DMS 273 (cell line): ENCODE measurements around the gene LRRN4.
"Not testable (repeated sequence)": the region's sequence is repeated elsewhere in the genome, so short reads cannot be mapped to it uniquely, and the experiment has no call there.

Source experiments
- DNase-seq: peaks from one replicate; lab custom pipeline; 2025; ENCODE audit not compliant: unreplicated experiment; lab: John Stamatoyannopoulos, UW

Gene LRRN4

GRCh38 chr20:6060213-6060612 is 6.4 kb upstream of the LRRN4 start:
- DNase-seq = no peak

- no peak for DNase-seq
Observed at GRCh38 chr20:6058684-6059295, 4.9 kb upstream of the LRRN4 start.

DNA sequence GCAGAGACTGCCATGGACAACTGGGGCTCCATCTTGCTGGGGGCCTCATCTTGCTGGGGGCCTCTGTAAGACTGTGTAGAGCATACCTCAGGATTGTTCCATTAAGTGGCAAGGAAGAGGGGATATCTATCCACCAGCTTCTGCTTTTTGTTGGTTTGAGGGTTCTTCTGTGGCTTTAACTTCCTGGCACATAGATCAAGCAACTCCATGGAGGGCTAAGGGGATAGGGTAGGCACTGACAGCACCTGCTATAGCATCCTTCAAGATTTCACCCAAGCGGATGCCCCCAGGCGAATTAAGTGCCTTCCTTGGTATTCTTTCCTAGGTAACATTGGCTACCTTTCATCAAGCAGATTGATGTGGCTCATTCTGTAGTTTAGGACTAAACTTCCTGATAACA is 3.8 kb upstream of the LRRN4 start:
- no peak for DNase-seq

DNA sequence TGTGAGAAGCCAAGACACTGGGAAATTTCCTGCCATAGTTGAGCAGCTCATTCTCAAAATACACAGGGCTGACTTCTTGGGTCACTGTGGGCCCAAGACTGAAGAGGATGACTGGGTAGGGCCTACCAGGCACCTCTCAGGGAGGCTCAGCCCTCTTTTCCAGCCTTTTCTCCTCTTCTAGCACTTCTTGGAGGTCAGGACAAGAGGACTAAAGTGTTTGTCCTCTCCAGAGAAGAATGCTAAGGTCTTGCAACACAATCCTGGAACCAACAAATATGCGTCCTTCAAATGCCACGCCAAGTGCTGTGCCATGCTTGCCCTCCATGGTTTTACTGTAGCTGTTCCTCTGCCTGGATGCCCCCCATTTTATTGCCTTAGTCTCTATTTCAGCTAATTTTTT is 3.3 kb upstream of the LRRN4 start:
- DNase-seq = no peak

GRCh38 chr20:6055981-6056569 is 2.2 kb upstream of the LRRN4 start:
- DNase-seq = no peak

DNA sequence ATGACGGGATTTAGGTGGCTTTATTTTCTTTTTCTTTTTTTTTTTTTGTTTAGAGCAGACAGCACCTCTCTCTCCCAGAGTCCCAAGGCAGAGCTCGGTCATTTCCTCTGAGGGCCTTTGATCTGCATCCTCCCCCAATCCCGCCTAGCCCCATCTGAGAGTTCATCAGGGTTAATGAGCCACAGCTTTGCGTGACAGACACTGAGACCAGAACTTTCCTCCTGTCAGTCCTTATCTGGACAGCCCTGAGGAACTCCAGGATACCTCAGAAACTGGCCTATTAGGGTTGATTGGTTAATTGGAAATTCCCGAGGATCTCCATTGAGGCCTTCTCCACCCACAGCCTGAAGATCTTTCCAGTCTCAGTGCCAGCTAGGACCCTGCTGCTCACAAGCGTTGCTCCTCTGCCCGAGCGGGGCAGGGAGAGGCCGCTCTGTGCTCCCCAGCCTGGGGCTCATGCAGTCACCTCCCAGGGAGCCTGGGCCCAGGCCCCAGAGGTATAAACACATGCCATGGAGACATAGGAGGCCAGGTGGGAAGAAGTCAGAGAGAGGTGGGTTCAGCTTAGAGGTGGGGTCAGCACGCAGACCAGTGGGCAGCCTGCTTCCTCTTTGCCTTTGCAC is 1.4 kb upstream of the LRRN4 start:
- no peak for DNase-seq

- DNase-seq = not testable (repeated sequence)
Observed at GRCh38 chr20:6054689-6055051, 810 bp upstream of the LRRN4 start.

DNA sequence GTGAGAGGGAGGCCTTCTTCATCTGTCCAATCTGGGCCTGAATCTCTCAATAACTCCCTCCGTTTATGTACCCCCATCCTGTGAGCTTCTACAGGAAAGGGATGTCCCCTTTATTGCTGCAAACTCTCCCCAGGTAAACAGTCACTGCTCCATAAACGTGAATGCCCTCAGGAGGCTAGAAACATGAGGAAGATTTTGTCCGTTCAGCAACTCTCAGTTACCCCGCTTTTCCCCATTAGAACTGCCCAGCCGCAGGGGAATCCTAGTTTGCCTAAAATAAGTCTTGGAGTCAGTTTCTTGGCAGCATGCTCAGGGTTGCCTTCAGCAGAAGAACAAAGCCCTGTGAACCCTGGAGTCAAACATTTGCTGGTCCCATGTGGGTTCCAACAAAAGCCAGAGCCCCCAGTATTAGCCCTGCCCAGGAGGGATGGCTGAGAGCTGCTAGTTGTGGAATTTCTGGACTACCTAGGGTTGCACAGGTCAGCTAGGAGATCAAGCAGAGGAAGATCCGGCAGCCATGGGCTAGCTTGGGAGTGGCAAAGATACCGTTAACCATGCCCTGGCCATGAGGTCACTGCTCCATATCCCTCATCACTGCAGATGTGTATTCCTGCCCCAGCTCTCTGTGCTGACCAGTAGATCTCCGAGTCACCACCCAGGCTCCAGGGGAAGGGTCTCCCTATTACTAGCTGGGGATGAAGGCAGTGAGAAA is 640 bp downstream of the LRRN4 start:
- DNase-seq = no peak

DNA sequence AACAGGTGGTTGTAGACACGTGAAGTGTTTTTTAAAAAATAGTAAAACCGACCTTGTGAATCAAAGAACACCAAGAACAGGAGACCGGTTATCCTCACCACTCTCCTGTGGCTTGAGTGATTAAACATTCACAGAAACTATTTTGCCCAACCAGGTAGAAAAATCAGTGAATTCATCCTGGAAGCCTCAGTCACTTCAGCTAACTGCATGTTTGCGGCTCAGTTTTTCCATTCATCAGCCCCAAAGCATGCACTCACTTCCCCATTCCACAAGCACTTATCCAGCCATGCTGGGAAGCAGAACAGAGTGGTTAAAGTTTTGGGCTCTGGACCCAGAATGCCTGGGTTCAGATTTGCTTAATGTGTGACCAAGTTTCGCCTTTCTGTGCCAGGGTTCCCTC is 2.4 kb downstream of the LRRN4 start:
- DNase-seq = no peak

DNA sequence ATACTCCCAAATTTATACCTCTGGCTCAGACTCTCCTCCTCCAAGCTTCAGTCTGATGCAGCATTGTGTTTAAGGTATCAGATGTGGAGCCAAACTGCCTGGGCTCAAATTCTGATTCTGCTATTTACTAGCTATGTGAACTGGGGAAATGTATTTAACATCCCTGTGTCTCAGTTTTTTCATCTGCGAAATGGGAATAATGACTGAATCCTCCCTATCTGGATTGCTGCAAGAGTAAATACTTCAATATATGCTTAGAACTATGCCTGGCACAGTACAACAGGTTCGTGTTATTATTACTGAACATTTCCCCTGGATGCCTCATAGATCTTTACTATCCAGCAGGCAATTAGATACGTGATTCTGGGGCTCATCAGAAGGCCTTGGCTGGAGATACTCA is 5.5 kb downstream of the LRRN4 start:
- DNase-seq = no peak

GRCh38 chr20:6046432-6046831 is 7.4 kb downstream of the LRRN4 start:
- DNase-seq = no peak

GRCh38 chr20:6045566-6045965 is 8.3 kb downstream of the LRRN4 start:
- no peak for DNase-seq

GRCh38 chr20:6044115-6044514 is 9.7 kb downstream of the LRRN4 start:
- peak; percentile 59 for DNase-seq

DNA sequence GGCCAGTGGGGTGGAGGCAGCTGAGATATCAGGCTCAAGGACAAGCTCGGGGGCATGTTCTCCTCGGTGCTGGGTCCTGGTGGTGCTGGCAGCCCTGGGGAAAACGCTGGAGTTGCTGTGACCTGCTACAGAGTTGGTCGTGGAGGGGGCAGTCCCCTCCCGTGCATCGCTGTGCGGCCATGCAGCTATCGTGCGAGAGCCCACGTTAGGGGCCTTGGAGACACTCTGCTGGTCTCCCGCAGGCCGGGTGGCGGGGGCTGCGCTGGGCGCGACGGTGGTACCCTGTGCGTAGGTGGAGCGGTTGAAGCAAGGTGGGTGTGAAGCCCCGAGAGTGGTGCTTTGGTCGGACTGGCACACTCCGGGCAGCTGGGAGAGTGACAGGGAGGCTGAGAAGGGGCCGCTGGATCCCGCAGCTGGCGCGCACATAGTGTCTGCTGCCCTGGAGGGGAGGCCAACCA is 12.0 kb downstream of the LRRN4 start:
- no peak for DNase-seq

GRCh38 chr20:6040958-6041807 is 12.7 kb downstream of the LRRN4 start:
- no peak for DNase-seq

DNA sequence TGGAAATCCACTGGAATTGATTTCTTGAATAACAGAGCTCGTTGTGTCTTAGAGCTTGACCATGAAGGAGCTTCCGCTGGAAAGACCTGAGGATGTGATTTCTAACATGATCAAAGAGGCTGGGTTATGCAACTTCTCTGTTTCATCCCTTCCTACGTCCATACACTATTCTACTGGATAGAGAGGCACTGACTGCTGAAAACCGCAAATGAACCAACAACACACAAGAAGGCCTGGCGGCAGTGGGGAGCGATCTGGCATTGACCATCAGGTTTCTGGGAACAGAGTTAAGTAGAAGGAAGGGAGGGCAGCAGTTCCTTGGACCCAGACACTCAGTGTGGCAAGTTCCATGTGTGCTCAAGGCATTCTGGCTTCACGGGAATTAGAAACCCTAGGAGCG is 13.3 kb downstream of the LRRN4 start:
- DNase-seq = no peak

GRCh38 chr20:6039766-6040165 is 14.1 kb downstream of the LRRN4 start:
- no peak for DNase-seq

GRCh38 chr20:6038256-6038655 is 15.6 kb downstream of the LRRN4 start:
- DNase-seq = no peak

- no peak for DNase-seq
Observed at GRCh38 chr20:6037082-6037481, 16.8 kb downstream of the LRRN4 start.

DNA sequence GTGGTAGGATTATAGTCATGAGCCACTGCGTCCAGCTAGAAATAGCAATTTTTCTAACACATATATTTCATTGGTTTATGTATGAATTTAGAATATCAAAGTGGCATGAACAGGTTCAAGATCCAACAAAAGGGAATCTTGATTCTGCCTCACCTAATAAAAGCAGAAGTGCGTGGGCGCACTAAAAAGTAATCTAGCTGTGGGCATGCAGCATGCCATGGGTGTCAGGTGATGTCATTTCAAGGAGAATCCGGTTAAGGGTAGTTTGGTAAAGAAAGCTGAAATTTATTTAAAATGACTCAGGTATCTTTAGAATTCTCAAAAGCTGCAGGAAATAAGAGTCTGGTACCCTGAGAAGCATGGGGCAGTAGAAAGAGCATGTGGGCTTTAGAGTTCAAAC is 17.6 kb downstream of the LRRN4 start:
- DNase-seq = no peak
